ENCODE measurements around the gene RNASE11.

RNASE11 gene

DNA sequence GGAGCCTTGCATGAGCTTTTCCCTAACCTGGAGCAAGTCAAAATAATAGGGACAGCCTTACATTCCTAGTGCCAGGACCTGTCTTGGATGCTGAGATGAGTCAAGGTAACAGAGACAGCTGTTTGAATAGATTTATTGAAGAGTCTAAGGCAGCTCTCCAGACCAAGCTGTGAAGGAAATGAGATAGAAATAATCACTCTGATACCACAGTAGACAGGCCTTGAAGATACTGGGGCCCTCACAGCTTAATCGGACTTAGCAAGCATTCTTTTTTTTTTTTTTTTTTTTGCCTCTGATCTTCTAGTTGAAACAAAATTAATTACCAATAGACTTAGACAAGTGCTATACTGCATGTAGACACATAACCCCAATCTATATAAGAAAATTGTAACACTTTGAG is 23.8 kb downstream of the RNASE11 start:
- CTCF ChIA-PET, result interaction anchor here (1.1 kb wide), 1 partner anchor 13 kb away, joined by 3 read pairs; no protein-coding TSS in a partner anchor
- no peak for DNase-seq (ENCODE audit: low read depth, low spot score)
- no peak overlapping the region for H3K4me3 ChIP-seq (ENCODE audit: low read depth, low read length)
- POLR2A ChIA-PET, result no interaction called here
- TF ChIP-seq, protein P1, sequence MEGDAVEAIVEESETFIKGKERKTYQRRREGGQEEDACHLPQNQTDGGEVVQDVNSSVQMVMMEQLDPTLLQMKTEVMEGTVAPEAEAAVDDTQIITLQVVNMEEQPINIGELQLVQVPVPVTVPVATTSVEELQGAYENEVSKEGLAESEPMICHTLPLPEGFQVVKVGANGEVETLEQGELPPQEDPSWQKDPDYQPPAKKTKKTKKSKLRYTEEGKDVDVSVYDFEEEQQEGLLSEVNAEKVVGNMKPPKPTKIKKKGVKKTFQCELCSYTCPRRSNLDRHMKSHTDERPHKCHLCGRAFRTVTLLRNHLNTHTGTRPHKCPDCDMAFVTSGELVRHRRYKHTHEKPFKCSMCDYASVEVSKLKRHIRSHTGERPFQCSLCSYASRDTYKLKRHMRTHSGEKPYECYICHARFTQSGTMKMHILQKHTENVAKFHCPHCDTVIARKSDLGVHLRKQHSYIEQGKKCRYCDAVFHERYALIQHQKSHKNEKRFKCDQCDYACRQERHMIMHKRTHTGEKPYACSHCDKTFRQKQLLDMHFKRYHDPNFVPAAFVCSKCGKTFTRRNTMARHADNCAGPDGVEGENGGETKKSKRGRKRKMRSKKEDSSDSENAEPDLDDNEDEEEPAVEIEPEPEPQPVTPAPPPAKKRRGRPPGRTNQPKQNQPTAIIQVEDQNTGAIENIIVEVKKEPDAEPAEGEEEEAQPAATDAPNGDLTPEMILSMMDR (IDR thresholded peaks at IDR 0.05; ENCODE audit: insufficient read depth, low read length, missing control alignments), result no peak

DNA sequence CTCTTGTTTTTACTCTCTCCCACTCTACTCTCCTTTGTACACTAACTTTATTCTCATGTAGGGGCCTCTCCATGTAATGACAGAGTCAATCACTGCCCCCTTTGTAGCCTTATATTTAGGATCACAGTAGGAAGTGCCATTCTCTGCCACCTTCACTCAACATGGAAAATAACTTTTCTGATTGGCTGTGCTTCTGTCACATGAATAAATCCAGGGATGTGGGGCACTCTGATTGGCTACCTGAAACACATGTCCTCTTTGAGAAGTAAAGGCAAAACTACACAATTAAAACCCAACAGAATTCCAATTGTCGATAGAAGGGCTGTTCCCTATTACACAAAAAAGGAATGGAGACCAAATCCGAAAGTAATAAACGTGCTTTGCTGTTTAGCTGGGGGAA is 26.8 kb downstream of the RNASE11 start, which contains the start of gene RNASE9:
Gene RNASE9, minus strand, starts transcription at position 87 of the 400 bp plus-strand sequence.
- CTCF ChIA-PET, result interaction anchor here (1.3 kb wide), 1 partner anchor 145 kb away, joined by 3 read pairs; no protein-coding TSS in a partner anchor
- POLR2A ChIA-PET, result no interaction called here

DNA sequence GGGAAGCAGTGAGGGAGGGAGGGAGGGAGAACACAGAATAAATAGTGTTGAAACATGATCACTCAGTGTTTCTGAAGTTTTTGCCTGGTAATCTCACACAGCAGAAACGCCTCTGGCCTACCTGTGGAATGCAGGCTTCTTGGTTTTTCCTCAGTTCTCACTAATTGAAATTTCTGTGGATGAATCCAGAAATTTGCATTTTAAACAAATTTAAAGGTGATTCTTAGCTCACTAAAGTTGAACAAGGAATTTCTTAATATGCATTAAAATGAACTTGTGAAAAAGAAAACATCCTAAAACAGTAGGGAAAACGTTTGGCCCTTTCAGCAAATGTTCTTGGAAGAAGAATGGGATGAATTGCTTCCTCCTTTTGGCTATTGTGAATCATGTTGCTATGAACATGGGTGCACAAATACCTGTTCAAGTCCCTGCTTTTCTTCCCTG is 28.3 kb downstream of the RNASE11 start:
- ChIA-PET POLR2A (no interaction called here), CTCF (no interaction called here)
- TF ChIP-seq, protein P1 (IDR thresholded peaks at IDR 0.05; ENCODE audit: insufficient read depth, low read length, missing control alignments), result no peak
- no peak overlapping the region for H3K4me3 ChIP-seq (ENCODE audit: low read depth, low read length)
- no peak for DNase-seq (ENCODE audit: low read depth, low spot score)

More for the DNA sequence above, 26.8 kb downstream of the RNASE11 start, which contains the start of gene RNASE9:
- DNase-seq (ENCODE audit: low read depth, low spot score), result no peak
- TF ChIP-seq, protein P1 (IDR thresholded peaks at IDR 0.05; ENCODE audit: insufficient read depth, low read length, missing control alignments), result no peak
- H3K4me3 ChIP-seq (ENCODE audit: low read depth, low read length), result no peak within 1 kb of the TSS

DNA sequence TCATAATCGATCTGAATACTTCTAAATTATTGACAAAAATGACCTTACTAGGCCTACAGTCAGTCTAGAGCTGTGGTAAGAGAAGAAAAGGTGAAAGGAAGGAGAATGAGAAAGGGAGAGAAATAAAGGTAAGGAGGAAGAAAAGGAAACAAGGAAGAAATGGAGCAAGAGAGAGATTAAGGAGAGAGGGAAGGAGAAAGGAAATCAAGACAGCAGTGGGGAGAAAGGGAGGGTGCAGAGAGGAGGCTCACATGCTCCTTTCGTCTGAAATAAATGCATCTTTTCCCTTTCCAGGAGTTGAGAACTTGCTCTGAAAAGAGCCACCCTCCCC is 30.6 kb downstream of the RNASE11 start:
- CTCF ChIA-PET, result no interaction called here
- DNase-seq (ENCODE audit: low read depth, low spot score), result no peak
- POLR2A ChIA-PET, result no interaction called here
- TF ChIP-seq, protein P1 (IDR thresholded peaks at IDR 0.05; ENCODE audit: insufficient read depth, low read length, missing control alignments), result no peak
- no peak overlapping the region for H3K4me3 ChIP-seq (ENCODE audit: low read depth, low read length)

DNA sequence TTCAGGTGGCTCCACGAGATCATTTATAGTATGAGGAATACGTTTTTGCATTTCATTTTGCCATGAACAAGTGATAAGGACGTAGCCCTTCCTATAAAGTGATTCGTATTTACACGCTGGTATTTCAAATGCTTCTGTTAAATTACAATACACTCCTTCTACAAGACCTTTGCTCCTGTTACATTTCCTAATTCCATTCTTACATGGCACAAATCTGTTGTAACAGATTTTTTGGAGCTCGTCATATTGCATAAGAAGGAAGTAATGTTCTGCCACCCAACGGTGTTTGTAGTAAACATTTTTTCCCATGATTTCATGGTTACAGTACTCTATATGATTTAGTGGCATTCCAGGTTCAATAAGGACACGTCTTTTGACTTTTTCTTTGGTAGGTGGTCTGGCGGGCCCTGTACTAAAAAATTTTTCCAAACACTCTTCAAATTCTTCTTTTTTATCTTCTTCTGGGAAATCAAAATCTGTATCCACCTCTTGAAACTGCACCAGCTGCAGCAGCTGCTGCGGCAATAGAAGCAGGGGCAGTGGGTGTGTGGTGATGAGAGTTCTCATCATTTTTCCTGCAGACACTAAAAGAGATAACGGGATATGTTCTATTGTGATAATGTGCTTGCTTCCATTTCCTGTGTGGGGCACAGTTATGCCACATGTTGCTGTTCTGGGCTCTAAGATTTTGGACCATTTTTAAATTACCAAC is 31.1 kb downstream of the RNASE11 start:
- DNase-seq (ENCODE audit: low read depth, low spot score), result no peak
- no peak overlapping the region for H3K4me3 ChIP-seq (ENCODE audit: low read depth, low read length)
- TF ChIP-seq, protein P1 (IDR thresholded peaks at IDR 0.05; ENCODE audit: insufficient read depth, low read length, missing control alignments), result no peak
- ChIA-PET CTCF (no interaction called here), POLR2A (no interaction called here)

DNA sequence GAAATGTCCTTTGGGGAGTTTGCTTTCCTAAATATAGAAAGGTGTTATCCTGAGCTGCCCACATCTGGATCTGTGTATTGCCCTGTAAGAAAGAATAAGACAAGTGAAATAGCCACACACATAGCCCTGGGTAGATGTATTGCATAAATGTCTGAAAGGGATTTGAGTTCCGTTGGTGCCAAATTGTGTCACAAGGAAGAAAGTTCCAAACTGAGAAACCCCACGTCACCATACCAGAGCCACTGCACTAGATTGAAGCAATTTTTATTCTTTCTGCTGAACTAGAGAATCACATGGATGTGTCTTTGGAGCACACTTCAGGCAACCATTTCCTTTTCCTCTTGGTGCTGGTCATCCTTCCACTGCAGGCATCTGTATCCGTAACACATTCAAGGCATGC is 32.0 kb downstream of the RNASE11 start:
- TF ChIP-seq, protein P1 (IDR thresholded peaks at IDR 0.05; ENCODE audit: insufficient read depth, low read length, missing control alignments), result no peak
- CTCF ChIA-PET, result no interaction called here
- no peak for DNase-seq (ENCODE audit: low read depth, low spot score)
- H3K4me3 ChIP-seq (ENCODE audit: low read depth, low read length), result no peak overlapping the region
- POLR2A ChIA-PET, result no interaction called here

Data from AG04449 (cell line).